Panc1 (cell line): ENCODE results near the gene OR5B17. TPM values are rescaled to one million over a fixed set of nuclear protein-coding genes. Genes with fewer than 3 reads are reported as not detected.

Source experiments
- ATAC-seq: fragments of 200-7000 bp; cut with Tn5 transposase; 2 replicates; pipeline ENCODE4 v1.9.1; 2020; ENCODE audit warnings: mild to moderate bottlenecking, moderate library complexity
- BruUV-seq: library from RNA; stranded (reverse); fragments of 400-500 nt; replicated peaks from 2 replicates; lab custom pipeline; 2021; lab: Mats Ljungman, UMichigan
- CTCF ChIA-PET: fragments of 300-600 bp; sonication (Branson Sonifier 250); formaldehyde crosslinking; loops from one replicate; lab custom pipeline; 2022; ENCODE audit warnings: antibody characterized with exemption; lab: Charles Lee
- POLR2A ChIA-PET: fragments of 300-600 bp; sonication (Branson Sonifier 250); formaldehyde crosslinking; loops from one replicate; lab custom pipeline; 2022; ENCODE audit warnings: antibody characterized with exemption; lab: Charles Lee
- DNase-seq: peaks from one replicate; pipeline ENCODE4 v3.0.0-alpha.2; 2010; ENCODE audit warnings: low read depth, low spot score
- H3K27ac ChIP-seq: 2 replicates; pipeline ENCODE4 v1.5.1; 2011; ENCODE audit warnings: mild to moderate bottlenecking, low read length, inconsistent platforms
- H3K27me3 ChIP-seq: fragments of 200-500 bp; sonication (Bioruptor generic); 2 replicates; pipeline ENCODE4 v1.6.0; 2014; ENCODE audit warnings: low read length, inconsistent platforms; ENCODE audit not compliant: control insufficient read depth, insufficient read depth
- H3K36me3 ChIP-seq: fragments of 200-500 bp; sonication (Bioruptor generic); 2 replicates; pipeline ENCODE4 v1.5.1; 2014; ENCODE audit warnings: inconsistent platforms, mild to moderate bottlenecking, low read length, moderate library complexity; ENCODE audit not compliant: control insufficient read depth, insufficient read depth
- H3K4me1 ChIP-seq: 2 replicates; pipeline ENCODE4 v1.5.1; 2011; ENCODE audit warnings: inconsistent platforms, mild to moderate bottlenecking, low read length, moderate library complexity; ENCODE audit not compliant: control insufficient read depth, insufficient read depth
- H3K4me3 ChIP-seq, 2 experiments: 2 replicates each; pipeline ENCODE4 v1.5.1; 2011 to 2012; ENCODE audit warnings: low read depth in 2 of 2, low read length in 2 of 2, mild to moderate bottlenecking in 2 of 2, inconsistent platforms in 1 of 2, moderate library complexity in 1 of 2
- H3K9me3 ChIP-seq: fragments of 200-500 bp; sonication (Bioruptor generic); 2 replicates; pipeline ENCODE4 v1.5.1; 2014; ENCODE audit warnings: low read depth, mild to moderate bottlenecking, inconsistent platforms, low read length, moderate library complexity; ENCODE audit not compliant: control insufficient read depth, insufficient read depth
- in situ Hi-C: cut with HindIII; loops from 2 replicates; pipeline ENCODE4 v1.10.0; 2016; ENCODE audit warnings: low sequenced_read_pairs, low pct_unique_long_range_greater_than_20kb
- intact Hi-C: fragments of 100-400 bp; cut with micrococcal nuclease; formaldehyde crosslinking; loops from one replicate; pipeline ENCODE4 v1.10.0; 2022; ENCODE audit not compliant: unreplicated experiment
- total RNA-seq: library from RNA; stranded (reverse); gene quantifications from one replicate; pipeline ENCODE4 v1.2.1, GENCODE V29; 2021; ENCODE audit not compliant: unreplicated experiment
- TF ChIP-seq, protein P1 (sequence below), 2 experiments: IDR thresholded peaks; 2 replicates each; pipeline ENCODE4 v1.6.1; 2011 to 2012; ENCODE audit warnings: low read depth in 2 of 2, control low read depth in 1 of 2, low read length in 1 of 2, mild to moderate bottlenecking in 1 of 2, moderate library complexity in 1 of 2; ENCODE audit not compliant: insufficient read depth in 1 of 2

The OR5B17 gene
- total RNA-seq, 1 experiment from 2014 or later: not detected

DNA sequence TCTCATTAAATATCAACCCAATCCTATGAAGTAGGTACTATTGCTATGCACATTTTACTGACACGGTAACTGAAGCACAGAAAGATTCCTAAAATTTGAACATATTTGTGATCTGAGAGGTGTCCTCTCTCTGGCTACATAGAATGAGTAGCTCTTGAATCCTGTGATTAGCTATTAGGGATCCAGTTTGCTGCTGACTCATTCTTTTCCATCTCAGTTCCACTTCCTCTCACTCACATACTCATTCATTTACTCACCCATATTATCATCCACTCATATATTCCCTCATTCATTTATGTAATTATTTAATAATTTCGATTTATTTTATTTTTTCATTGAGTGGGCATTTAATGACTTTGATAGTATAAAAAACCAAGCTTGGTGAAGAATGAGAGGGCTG, 42.7 kb downstream of the OR5B17 start:
- Histone ChIP-seq H3K36me3 (no peaks in the 10 kb centered on the region), H3K4me3 (no peak overlapping the region), H3K4me1 (no peaks in the 10 kb centered on the region), H3K27me3 (no peaks in the 10 kb centered on the region; the same call in 1 of the 2 replicates), H3K9me3 (no peaks in the 10 kb centered on the region), H3K27ac (no peak overlapping the region)
- no peak for ATAC-seq
- DNase-seq: no peak
- in situ Hi-C loops (no loop called here), intact Hi-C loops (no loop called here)
- BruUV-seq: no TSS peak
- TF ChIP-seq, protein P1, sequence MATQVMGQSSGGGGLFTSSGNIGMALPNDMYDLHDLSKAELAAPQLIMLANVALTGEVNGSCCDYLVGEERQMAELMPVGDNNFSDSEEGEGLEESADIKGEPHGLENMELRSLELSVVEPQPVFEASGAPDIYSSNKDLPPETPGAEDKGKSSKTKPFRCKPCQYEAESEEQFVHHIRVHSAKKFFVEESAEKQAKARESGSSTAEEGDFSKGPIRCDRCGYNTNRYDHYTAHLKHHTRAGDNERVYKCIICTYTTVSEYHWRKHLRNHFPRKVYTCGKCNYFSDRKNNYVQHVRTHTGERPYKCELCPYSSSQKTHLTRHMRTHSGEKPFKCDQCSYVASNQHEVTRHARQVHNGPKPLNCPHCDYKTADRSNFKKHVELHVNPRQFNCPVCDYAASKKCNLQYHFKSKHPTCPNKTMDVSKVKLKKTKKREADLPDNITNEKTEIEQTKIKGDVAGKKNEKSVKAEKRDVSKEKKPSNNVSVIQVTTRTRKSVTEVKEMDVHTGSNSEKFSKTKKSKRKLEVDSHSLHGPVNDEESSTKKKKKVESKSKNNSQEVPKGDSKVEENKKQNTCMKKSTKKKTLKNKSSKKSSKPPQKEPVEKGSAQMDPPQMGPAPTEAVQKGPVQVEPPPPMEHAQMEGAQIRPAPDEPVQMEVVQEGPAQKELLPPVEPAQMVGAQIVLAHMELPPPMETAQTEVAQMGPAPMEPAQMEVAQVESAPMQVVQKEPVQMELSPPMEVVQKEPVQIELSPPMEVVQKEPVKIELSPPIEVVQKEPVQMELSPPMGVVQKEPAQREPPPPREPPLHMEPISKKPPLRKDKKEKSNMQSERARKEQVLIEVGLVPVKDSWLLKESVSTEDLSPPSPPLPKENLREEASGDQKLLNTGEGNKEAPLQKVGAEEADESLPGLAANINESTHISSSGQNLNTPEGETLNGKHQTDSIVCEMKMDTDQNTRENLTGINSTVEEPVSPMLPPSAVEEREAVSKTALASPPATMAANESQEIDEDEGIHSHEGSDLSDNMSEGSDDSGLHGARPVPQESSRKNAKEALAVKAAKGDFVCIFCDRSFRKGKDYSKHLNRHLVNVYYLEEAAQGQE (IDR thresholded peaks at IDR 0.05; ENCODE audit: insufficient read depth in 1 of 2, low read depth in 2 of 2, low read length in 1 of 2): no peak
- POLR2A ChIA-PET: no interaction called here
- CTCF ChIA-PET: no interaction called here

Other genes with a start within 250 kb of the OR5B17 start
- not detected for gene OR9I1, start 233.5 kb downstream of the OR5B17 start, total RNA-seq
- not detected for gene OR9Q2, start 170.0 kb downstream of the OR5B17 start, total RNA-seq
- not detected for gene OR1S2, start 154.9 kb downstream of the OR5B17 start, total RNA-seq
- not detected for gene OR1S1, start 146.3 kb downstream of the OR5B17 start, total RNA-seq
- gene OR10Q1, start 130.2 kb downstream of the OR5B17 start, total RNA-seq: not detected
- not detected for gene OR10W1, start 90.8 kb downstream of the OR5B17 start, total RNA-seq
- not detected for gene OR5B3, start 47.8 kb upstream of the OR5B17 start, total RNA-seq
- gene OR5B2, start 69.1 kb upstream of the OR5B17 start, total RNA-seq: not detected
- gene OR5B12, start 83.2 kb upstream of the OR5B17 start, total RNA-seq: not detected
- gene OR5B21, start 149.0 kb upstream of the OR5B17 start, total RNA-seq: not detected
- 3.0 TPM for gene LPXN, start 216.8 kb upstream of the OR5B17 start, total RNA-seq
- 80.4 TPM for gene ZFP91, start 220.0 kb upstream of the OR5B17 start, total RNA-seq